Erythroblast (primary cell): ENCODE data around the gene SSMEM1.

Experiments used
- GATA1 ChIP-seq: IDR thresholded peaks from 2 replicates; pipeline ENCODE4 v1.6.1; 2011; ENCODE audit warnings: low read depth, mild to moderate bottlenecking, control low read depth, low read length, moderate library complexity
- POLR2A ChIP-seq: IDR thresholded peaks from 2 replicates; pipeline ENCODE4 v1.6.1; 2011; ENCODE audit warnings: mild to moderate bottlenecking, low read length

DNA sequence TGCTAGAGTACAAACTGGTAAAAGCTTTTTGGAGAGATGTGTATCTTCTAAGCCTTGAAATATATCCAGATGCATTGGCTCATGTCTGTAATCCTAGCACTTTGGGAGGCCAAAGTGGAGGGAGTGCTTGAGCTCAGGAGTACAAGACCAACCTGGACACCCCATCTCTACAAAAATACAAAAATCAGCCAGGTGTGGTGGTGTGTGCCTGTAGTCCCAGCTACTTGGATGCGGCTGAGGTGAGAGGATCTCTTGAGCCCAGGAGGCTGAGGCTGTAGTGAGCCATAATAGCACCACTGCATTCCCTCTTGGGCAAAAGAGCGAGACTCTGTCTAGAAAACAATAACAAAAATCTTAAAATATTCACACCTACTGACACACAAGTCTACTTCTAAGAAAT, 28.0 kb upstream of the SSMEM1 start:
- TF ChIP-seq POLR2A (no peak), GATA1 (no peak)
